ENCODE measurements around the gene TBCE. TPM values are rescaled to one million over a fixed set of nuclear protein-coding genes. Genes with fewer than 3 reads are reported as not detected.

TBCE gene
- total RNA-seq, 1 experiment from 2014 or later, result 41.0 TPM

DNA sequence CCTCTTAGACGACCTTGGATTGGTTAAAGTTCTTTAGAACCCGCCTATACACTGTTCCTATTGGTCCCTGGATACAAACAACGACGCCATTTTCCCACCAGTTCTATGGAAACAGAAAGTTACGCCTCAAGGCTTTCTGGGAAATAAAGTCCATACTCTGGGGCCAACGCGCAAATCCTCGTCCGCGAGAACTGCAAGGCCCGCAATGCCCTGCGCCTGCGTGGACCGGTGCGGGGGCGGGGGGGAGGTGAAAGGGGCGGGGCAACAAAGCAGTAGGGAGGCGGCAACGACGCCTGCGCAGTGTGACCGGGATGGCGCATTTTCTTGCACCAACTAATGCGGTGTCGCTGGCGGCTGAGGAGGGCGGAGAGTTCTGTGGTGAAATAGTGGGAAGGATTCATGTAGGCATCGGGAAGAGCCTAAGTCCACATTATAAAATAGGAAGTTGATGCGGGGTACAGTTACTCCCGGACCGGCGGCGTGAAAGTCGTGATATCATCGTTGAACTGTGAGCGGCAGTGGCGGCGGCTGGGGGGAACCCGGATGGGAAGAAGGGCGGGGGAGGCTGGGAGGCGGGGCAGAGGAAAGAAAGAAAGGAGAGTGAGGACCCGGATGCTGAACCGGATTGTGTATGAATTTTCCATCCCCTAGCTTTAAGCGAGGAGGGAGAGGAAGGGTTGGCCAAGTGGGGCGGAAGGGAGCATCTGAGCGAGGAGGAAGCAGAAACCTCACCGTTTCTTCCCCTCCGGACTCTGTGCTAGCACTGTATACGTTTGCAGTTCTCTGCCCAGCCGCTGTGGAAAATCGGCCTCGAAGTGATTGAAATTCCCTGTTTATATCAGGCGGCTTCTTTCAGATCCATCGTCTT is 38.7 kb upstream of the TBCE start, which contains the start of gene GGPS1:
TSS of gene GGPS1 (plus strand) at position 300 of the 868 bp plus-strand sequence. CDS start 6,695 bp downstream, outside the sequence.
- Histone ChIP-seq H3F3A (ENCODE audit: low read length, unreplicated experiment) (no peaks in the 10 kb centered on the region), H3K9ac (ENCODE audit: low read length) (peak within 1 kb of the TSS; percentile 86), H3K36me3 (ENCODE audit: low read depth, low read length) (no peaks in the 10 kb centered on the region), H3K4me2 (ENCODE audit: low read length) (peak within 1 kb of the TSS; percentile 100), H4K20me1 (ENCODE audit: low read length) (peaks cover 13% of the 10 kb centered on the region), H3K9me3 (ENCODE audit: low read length) (no peaks in the 10 kb centered on the region), H3K9me2 (replicated peaks; ENCODE audit: low read length) (no peaks in the 10 kb centered on the region), H3K27ac (ENCODE audit: low read length) (peak within 1 kb of the TSS; percentile 93), H3K4me3 (ENCODE audit: low read length) (peak within 1 kb of the TSS; percentile 97), H3K79me2 (ENCODE audit: low read length) (peaks cover 89% of the 10 kb centered on the region), H2AFZ (ENCODE audit: low read length) (peak within 1 kb of the TSS; percentile 86), H3K4me1 (ENCODE audit: insufficient read depth, low read length) (peaks cover 26% of the 10 kb centered on the region; the same call in 1 of the 2 replicates), H3K27me3 (ENCODE audit: low read length) (no peaks in the 10 kb centered on the region)
- BruUV-seq (replicated peaks), result TSS peak; percentile 79
- ATAC-seq (peak; percentile 86), DNase-seq (peak; percentile 98)
- CTCF ChIA-PET, result interaction anchor here (0.9 to 1.0 kb wide), 2 partner anchors 39 to 70 kb away, joined by 3 read pairs; no protein-coding TSS in a partner anchor
- POLR2A ChIA-PET (ENCODE audit: unreplicated experiment), result no interaction called here
- intact Hi-C loops (cut with micrococcal nuclease), result loop anchor here (1.0 to 2.0 kb wide), 3 partner anchors 38 to 88 kb away; partner anchors contain the start of gene TBCE
- TF ChIP-seq EZH2 (IDR thresholded peaks at IDR 0.05; ENCODE audit: low read length, unreplicated experiment), result no peak
- TF ChIP-seq, protein P1, sequence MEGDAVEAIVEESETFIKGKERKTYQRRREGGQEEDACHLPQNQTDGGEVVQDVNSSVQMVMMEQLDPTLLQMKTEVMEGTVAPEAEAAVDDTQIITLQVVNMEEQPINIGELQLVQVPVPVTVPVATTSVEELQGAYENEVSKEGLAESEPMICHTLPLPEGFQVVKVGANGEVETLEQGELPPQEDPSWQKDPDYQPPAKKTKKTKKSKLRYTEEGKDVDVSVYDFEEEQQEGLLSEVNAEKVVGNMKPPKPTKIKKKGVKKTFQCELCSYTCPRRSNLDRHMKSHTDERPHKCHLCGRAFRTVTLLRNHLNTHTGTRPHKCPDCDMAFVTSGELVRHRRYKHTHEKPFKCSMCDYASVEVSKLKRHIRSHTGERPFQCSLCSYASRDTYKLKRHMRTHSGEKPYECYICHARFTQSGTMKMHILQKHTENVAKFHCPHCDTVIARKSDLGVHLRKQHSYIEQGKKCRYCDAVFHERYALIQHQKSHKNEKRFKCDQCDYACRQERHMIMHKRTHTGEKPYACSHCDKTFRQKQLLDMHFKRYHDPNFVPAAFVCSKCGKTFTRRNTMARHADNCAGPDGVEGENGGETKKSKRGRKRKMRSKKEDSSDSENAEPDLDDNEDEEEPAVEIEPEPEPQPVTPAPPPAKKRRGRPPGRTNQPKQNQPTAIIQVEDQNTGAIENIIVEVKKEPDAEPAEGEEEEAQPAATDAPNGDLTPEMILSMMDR (conservative IDR thresholded peaks at IDR 0.05; ENCODE audit: low read depth, low read length), result no peak

DNA sequence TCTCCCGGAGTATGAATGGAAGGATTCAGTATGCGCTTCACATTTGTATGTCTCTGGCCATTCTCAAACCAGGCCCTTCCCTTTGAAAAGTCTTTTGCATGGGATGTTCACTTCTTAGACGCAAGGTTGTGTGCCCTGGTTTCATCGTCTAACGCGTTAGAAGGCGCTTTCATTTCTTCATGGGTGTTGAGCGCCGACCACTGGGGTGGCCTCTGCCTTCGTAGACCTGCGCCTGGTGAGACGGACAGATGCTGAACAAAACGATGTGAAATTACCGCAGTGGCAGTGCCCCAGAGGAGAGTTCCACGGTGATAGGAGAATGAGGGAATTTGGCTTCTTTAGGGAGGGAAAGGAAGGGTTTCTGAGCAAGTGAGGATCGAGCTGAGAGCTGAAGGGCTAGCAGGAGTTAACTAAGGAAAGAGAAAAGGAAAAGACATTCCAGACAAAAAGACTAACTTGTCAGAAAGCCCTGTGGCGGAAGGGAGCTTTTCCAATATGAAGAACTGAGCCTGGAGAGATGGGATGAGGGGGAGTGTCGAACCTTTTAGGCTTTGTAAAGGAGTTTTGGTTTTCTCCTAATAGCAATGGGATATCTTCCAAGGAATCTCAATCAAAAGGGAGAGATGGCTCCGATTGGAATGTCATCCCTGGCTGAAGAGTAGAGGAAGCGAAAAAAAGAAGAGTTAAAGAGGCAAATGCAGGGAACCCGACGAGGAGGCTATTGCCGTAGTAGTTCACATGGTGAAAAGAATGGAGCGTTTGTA is 37.9 kb upstream of the TBCE start:
- peaks cover 13% of the 10 kb centered on the region for H4K20me1 ChIP-seq (ENCODE audit: low read length)
- TF ChIP-seq EZH2 (IDR thresholded peaks at IDR 0.05; ENCODE audit: low read length, unreplicated experiment), result no peak
- no peak for TF ChIP-seq EZH2phosphoT487 (IDR thresholded peaks at IDR 0.05; ENCODE audit: borderline replicate concordance, low read length)
- TF ChIP-seq, protein P1 (conservative IDR thresholded peaks at IDR 0.05; ENCODE audit: low read depth, low read length), result no peak

More for the DNA sequence above, 37.9 kb upstream of the TBCE start:
- Histone ChIP-seq H2AFZ (ENCODE audit: low read length) (peak overlapping the region; percentile 86), H3K27me3 (ENCODE audit: low read length) (no peaks in the 10 kb centered on the region), H3K9ac (ENCODE audit: low read length) (peak overlapping the region; percentile 83), H3K9me2 (replicated peaks; ENCODE audit: low read length) (no peaks in the 10 kb centered on the region), H3K4me1 (ENCODE audit: insufficient read depth, low read length) (peaks cover 26% of the 10 kb centered on the region; the same call in 1 of the 2 replicates), H3K4me3 (ENCODE audit: low read length) (peak overlapping the region; percentile 92), H3K9me3 (ENCODE audit: low read length) (no peaks in the 10 kb centered on the region), H3K27ac (ENCODE audit: low read length) (peak overlapping the region; percentile 93), H3K36me3 (ENCODE audit: low read depth, low read length) (no peaks in the 10 kb centered on the region), H3F3A (ENCODE audit: low read length, unreplicated experiment) (no peaks in the 10 kb centered on the region), H3K4me2 (ENCODE audit: low read length) (peak overlapping the region; percentile 100), H3K79me2 (ENCODE audit: low read length) (peaks cover 85% of the 10 kb centered on the region)
- peak; percentile 24 for DNase-seq
- intact Hi-C loops (cut with micrococcal nuclease), result loop anchor here (2.0 kb wide), 2 partner anchors 37 to 87 kb away; partner anchors contain the start of gene TBCE
- no peak for ATAC-seq
- BruUV-seq (replicated peaks), result no TSS peak
- ChIA-PET POLR2A (ENCODE audit: unreplicated experiment) (no interaction called here), CTCF (no interaction called here)

Measured in PC-3 (cell line).